Central memory CD8-positive, alpha-beta T cell (primary cell): ENCODE results near the gene DDX54.
"Not testable (repeated sequence)": the region's sequence is repeated elsewhere in the genome, so short reads cannot be mapped to it uniquely, and the experiment has no call there.

Experiments used
- ATAC-seq: fragments of 150-1000 bp; cut with Tn5 transposase; replicated peaks from 2 replicates; pipeline ENCODE4 v1.10.0; 2022; ENCODE audit warnings: mild to moderate bottlenecking, moderate FRiP score, moderate number of reproducible peaks; ENCODE audit not compliant: poor library complexity, severe bottlenecking; ENCODE audit errors: extremely low read depth
- DNase-seq, 2 donors: peaks; one replicate each; pipeline ENCODE4 v3.0.0; 2021; ENCODE audit warnings: low spot score in 2 of 2
- H3K27ac Mint-ChIP-seq: one replicate; pipeline ENCODE4 v1.8.0; 2022; ENCODE audit warnings: low read depth, mild to moderate bottlenecking, moderate library complexity, mixed read lengths
- H3K27me3 Mint-ChIP-seq: one replicate; pipeline ENCODE4 v1.8.0; 2022; ENCODE audit warnings: mixed read lengths
- H3K36me3 Mint-ChIP-seq: one replicate; pipeline ENCODE4 v1.8.0; 2022; ENCODE audit warnings: mild to moderate bottlenecking, moderate library complexity, mixed read lengths; ENCODE audit not compliant: insufficient read depth
- H3K4me1 Mint-ChIP-seq: one replicate; pipeline ENCODE4 v1.8.0; 2022; ENCODE audit warnings: mixed read lengths
- H3K4me3 Mint-ChIP-seq: one replicate; pipeline ENCODE4 v1.8.0; 2022; ENCODE audit warnings: mild to moderate bottlenecking, moderate library complexity, mixed read lengths
- H3K9me3 Mint-ChIP-seq: one replicate; pipeline ENCODE4 v1.8.0; 2022; ENCODE audit warnings: mixed read lengths

DDX54 gene

GRCh38 chr12:113206802-113207201 lies 21.5 kb upstream of the DDX54 start:
- H3K27me3 Mint-ChIP-seq, H3K27ac Mint-ChIP-seq, ATAC-seq, DNase-seq, H3K9me3 Mint-ChIP-seq, H3K36me3 Mint-ChIP-seq, H3K4me3 Mint-ChIP-seq: not testable (repeated sequence)
- H3K4me1 Mint-ChIP-seq = peaks cover 37% of the 10 kb centered on the region

GRCh38 chr12:113204804-113205203 lies 19.5 kb upstream of the DDX54 start:
- Mint-ChIP-seq H3K27ac (no peak overlapping the region), H3K27me3 (no peaks in the 10 kb centered on the region), H3K9me3 (no peaks in the 10 kb centered on the region), H3K4me3 (no peak overlapping the region), H3K4me1 (peaks cover 24% of the 10 kb centered on the region), H3K36me3 (peaks cover 9% of the 10 kb centered on the region)
- no peak for DNase-seq
- ATAC-seq = no peak

GRCh38 chr12:113203852-113204760 lies 18.8 kb upstream of the DDX54 start:
- no peak for DNase-seq

GRCh38 chr12:113202300-113203075 lies 17.2 kb upstream of the DDX54 start:
- ATAC-seq = no peak

More at GRCh38 chr12:113203852-113204760, 18.8 kb upstream of the DDX54 start:
- H3K36me3 Mint-ChIP-seq = peaks cover 9% of the 10 kb centered on the region
- no peaks in the 10 kb centered on the region for H3K9me3 Mint-ChIP-seq
- no peaks in the 10 kb centered on the region for H3K27me3 Mint-ChIP-seq
- peaks cover 24% of the 10 kb centered on the region for H3K4me1 Mint-ChIP-seq
- H3K4me3 Mint-ChIP-seq = no peak overlapping the region
- no peak for ATAC-seq
- peak overlapping the region; percentile 62 for H3K27ac Mint-ChIP-seq

GRCh38 chr12:113201187-113202177 lies 16.2 kb upstream of the DDX54 start:
- no peak overlapping the region for H3K27ac Mint-ChIP-seq
- DNase-seq (no peak), ATAC-seq (no peak)
- peaks cover 4% of the 10 kb centered on the region for H3K4me1 Mint-ChIP-seq
- H3K9me3 Mint-ChIP-seq = no peaks in the 10 kb centered on the region
- H3K27me3 Mint-ChIP-seq = no peaks in the 10 kb centered on the region
- peaks cover 2% of the 10 kb centered on the region for H3K36me3 Mint-ChIP-seq
- no peak overlapping the region for H3K4me3 Mint-ChIP-seq

More at GRCh38 chr12:113202300-113203075, 17.2 kb upstream of the DDX54 start:
- Mint-ChIP-seq H3K4me3 (no peak overlapping the region), H3K36me3 (peaks cover 2% of the 10 kb centered on the region), H3K9me3 (no peaks in the 10 kb centered on the region), H3K27me3 (no peaks in the 10 kb centered on the region), H3K4me1 (peaks cover 10% of the 10 kb centered on the region), H3K27ac (no peak overlapping the region)
- DNase-seq = no peak

GRCh38 chr12:113200021-113200797 lies 14.9 kb upstream of the DDX54 start:
- no peaks in the 10 kb centered on the region for H3K27me3 Mint-ChIP-seq
- no peak overlapping the region for H3K4me3 Mint-ChIP-seq
- H3K27ac Mint-ChIP-seq = no peak overlapping the region
- no peaks in the 10 kb centered on the region for H3K9me3 Mint-ChIP-seq
- no peak for ATAC-seq
- H3K36me3 Mint-ChIP-seq = peaks cover 3% of the 10 kb centered on the region
- H3K4me1 Mint-ChIP-seq = no peaks in the 10 kb centered on the region
- DNase-seq = no peak

- Mint-ChIP-seq H3K27me3 (no peaks in the 10 kb centered on the region), H3K4me1 (no peaks in the 10 kb centered on the region), H3K27ac (no peak overlapping the region), H3K9me3 (no peaks in the 10 kb centered on the region), H3K36me3 (peaks cover 3% of the 10 kb centered on the region), H3K4me3 (no peak overlapping the region)
- no peak for DNase-seq
- ATAC-seq = no peak
Measured at GRCh38 chr12:113198296-113198695, 13.0 kb upstream of the DDX54 start.

- ATAC-seq (no peak), DNase-seq (no peak)
- Mint-ChIP-seq H3K27ac (peak overlapping the region; percentile 41), H3K27me3 (no peaks in the 10 kb centered on the region), H3K36me3 (peaks cover 3% of the 10 kb centered on the region), H3K4me3 (no peak overlapping the region), H3K9me3 (no peaks in the 10 kb centered on the region), H3K4me1 (no peaks in the 10 kb centered on the region)
Measured at GRCh38 chr12:113197518-113198077, 12.3 kb upstream of the DDX54 start.

- ATAC-seq = peak; percentile 94
- peaks cover 7% of the 10 kb centered on the region for H3K36me3 Mint-ChIP-seq
- H3K4me1 Mint-ChIP-seq = no peaks in the 10 kb centered on the region
- peak overlapping the region; percentile 41 for H3K27ac Mint-ChIP-seq
- no peaks in the 10 kb centered on the region for H3K9me3 Mint-ChIP-seq
- H3K4me3 Mint-ChIP-seq = no peak overlapping the region
- peak; percentile 21 to 54 for DNase-seq
- no peaks in the 10 kb centered on the region for H3K27me3 Mint-ChIP-seq
Measured at GRCh38 chr12:113196990-113197389, 11.7 kb upstream of the DDX54 start.

GRCh38 chr12:113196582-113196981 lies 11.3 kb upstream of the DDX54 start:
- no peaks in the 10 kb centered on the region for H3K4me1 Mint-ChIP-seq
- no peak for DNase-seq
- H3K9me3 Mint-ChIP-seq = no peaks in the 10 kb centered on the region
- no peaks in the 10 kb centered on the region for H3K27me3 Mint-ChIP-seq
- ATAC-seq = no peak
- no peak overlapping the region for H3K27ac Mint-ChIP-seq
- no peak overlapping the region for H3K4me3 Mint-ChIP-seq
- H3K36me3 Mint-ChIP-seq = peaks cover 9% of the 10 kb centered on the region

GRCh38 chr12:113195598-113195997 lies 10.3 kb upstream of the DDX54 start:
- Mint-ChIP-seq H3K9me3 (no peaks in the 10 kb centered on the region), H3K4me1 (no peaks in the 10 kb centered on the region), H3K36me3 (peaks cover 10% of the 10 kb centered on the region), H3K27ac (peak overlapping the region; percentile 89), H3K4me3 (no peak overlapping the region), H3K27me3 (no peaks in the 10 kb centered on the region)
- ATAC-seq (no peak), DNase-seq (no peak)
